ENCODE measurements around the gene MEGF6.

GRCh38 chr1:3466366-3467075 is 144.8 kb downstream of the MEGF6 start:
- TF ChIP-seq CTCF (IDR thresholded peaks at IDR 0.05), result no peak
- TF ChIP-seq POLR2A (IDR thresholded peaks at IDR 0.05), result no peak

Data from body of pancreas (tissue), 4 donors.